Keratinocyte (primary cell): ENCODE results near the gene LGALS4. TPM values are rescaled to one million over a fixed set of nuclear protein-coding genes. Genes with fewer than 3 reads are reported as not detected.
"Not testable (repeated sequence)": the region's sequence is repeated elsewhere in the genome, so short reads cannot be mapped to it uniquely, and the experiment has no call there.

Experiments used
- DNase-seq: peaks from one replicate; pipeline ENCODE4 v3.0.0-alpha.2; 2011; ENCODE audit warnings: low read depth, missing footprints, low spot score
- FAIRE-seq: peaks from 2 replicates; lab custom pipeline; 2011; peaks lifted over from hg19 to GRCh38; lab: Jason Lieb, UNC
- H2AFZ ChIP-seq: 2 replicates; pipeline ENCODE4 v1.6.0; 2012; ENCODE audit warnings: low read length, control low read depth, inconsistent platforms; ENCODE audit not compliant: control insufficient read depth
- H3K27ac ChIP-seq: 2 replicates; pipeline ENCODE4 v1.5.1; 2011; ENCODE audit warnings: low read length; ENCODE audit not compliant: control insufficient read depth, insufficient read depth
- H3K27me3 ChIP-seq: 3 replicates; pipeline ENCODE4 v1.6.0; 2011; ENCODE audit warnings: low read length; ENCODE audit not compliant: control insufficient read depth, insufficient read depth; ENCODE audit errors: extremely low read depth
- H3K36me3 ChIP-seq, 2 experiments: 2 replicates in 1 of 2; 3 replicates in 1 of 2; pipeline ENCODE4 v1.5.1; 2011; ENCODE audit warnings: low read length in 2 of 2, mild to moderate bottlenecking in 1 of 2; ENCODE audit not compliant: control insufficient read depth in 2 of 2, insufficient read depth in 2 of 2; ENCODE audit errors: extremely low read depth in 1 of 2
- H3K4me1 ChIP-seq: 3 replicates; pipeline ENCODE4 v1.5.1; 2011; ENCODE audit warnings: low read length; ENCODE audit not compliant: control insufficient read depth, insufficient read depth; ENCODE audit errors: extremely low read depth
- H3K4me2 ChIP-seq: 3 replicates; pipeline ENCODE4 v1.6.0; 2011; ENCODE audit warnings: low read depth, low read length; ENCODE audit not compliant: control insufficient read depth, insufficient read depth; ENCODE audit errors: extremely low read depth
- H3K4me3 ChIP-seq, 3 experiments: fragments of 200-600 bp in 1 of 3; sonication (generic) in 1 of 3; 2 replicates in 2 of 3; 3 replicates in 1 of 3; pipeline ENCODE4 v1.5.1; 2011 to 2016; ENCODE audit warnings: low read length in 3 of 3, mild to moderate bottlenecking in 3 of 3, control low read depth in 2 of 3, inconsistent platforms in 1 of 3, low read depth in 1 of 3, mixed read lengths in 1 of 3, mixed run types in 1 of 3, moderate library complexity in 1 of 3; ENCODE audit not compliant: control insufficient read depth in 2 of 3, insufficient read depth in 2 of 3; ENCODE audit errors: extremely low read depth in 1 of 3
- H3K79me2 ChIP-seq: 2 replicates; pipeline ENCODE4 v1.6.0; 2012; ENCODE audit warnings: low read length; ENCODE audit not compliant: control insufficient read depth, insufficient read depth
- H3K9ac ChIP-seq: 3 replicates; pipeline ENCODE4 v1.6.0; 2011; ENCODE audit warnings: low read length; ENCODE audit not compliant: control insufficient read depth, insufficient read depth; ENCODE audit errors: extremely low read depth
- H3K9me1 ChIP-seq: 3 replicates; pipeline ENCODE4 v1.6.0; 2011; ENCODE audit warnings: low read length; ENCODE audit not compliant: control insufficient read depth, insufficient read depth; ENCODE audit errors: extremely low read depth
- H3K9me3 ChIP-seq: 2 replicates; pipeline ENCODE4 v1.5.1; 2012; ENCODE audit warnings: low read depth, low read length; ENCODE audit not compliant: control insufficient read depth
- H4K20me1 ChIP-seq: 3 replicates; pipeline ENCODE4 v1.6.0; 2011; ENCODE audit warnings: low read length; ENCODE audit not compliant: control insufficient read depth, insufficient read depth; ENCODE audit errors: extremely low read depth
- EZH2 ChIP-seq: IDR thresholded peaks from one replicate; pipeline ENCODE4 v1.6.1; 2012; ENCODE audit warnings: inconsistent platforms, mild to moderate bottlenecking, low read length, moderate library complexity
- dilution Hi-C: fragments of 300-500 bp; cut with MboI; formaldehyde crosslinking; loops from one replicate; pipeline ENCODE4 v1.7.0; 2020; ENCODE audit warnings: low sequenced_read_pairs; ENCODE audit not compliant: extremely low pct_ligation_motif_present
- polyA plus RNA-seq, 5 experiments: library from polyadenylated mRNA; depleted of rRNA in 3 of 5; stranded (reverse) in 3 of 5; stranded (forward) in 1 of 5; unstranded in 1 of 5; fragments of >200 nt; gene quantifications; 1 replicate in 1 of 5; 2 replicates in 3 of 5; 3 replicates in 1 of 5; pipeline versions ENCODE4 v1.2.1 to v1.2.3, GENCODE V29; 2011 to 2012; ENCODE audit warnings: missing spikeins in 2 of 5, low read depth in 1 of 5, low replicate concordance in 1 of 5
- small RNA-seq, 3 experiments: library from RNA; depleted of rRNA; stranded (forward); fragments of <200 nt; gene quantifications; one replicate each; pipeline ENCODE3, GENCODE V24; 2012; ENCODE audit warnings: low read depth in 3 of 3, low replicate concordance in 1 of 3; ENCODE audit not compliant: insufficient read length in 3 of 3
- TF ChIP-seq, protein P1 (sequence below), 3 experiments: IDR thresholded peaks in 1 of 3; conservative IDR thresholded peaks in 1 of 3; optimal IDR thresholded peaks in 1 of 3; 2 replicates in 2 of 3; 3 replicates in 1 of 3; pipeline versions ENCODE3 to v1.5.1; 2011; ENCODE audit warnings: low read length in 3 of 3, mild to moderate bottlenecking in 3 of 3, moderate library complexity in 2 of 3, control low read depth in 1 of 3, inconsistent platforms in 1 of 3; ENCODE audit not compliant: insufficient read depth in 2 of 3; ENCODE audit errors: extremely low read depth in 1 of 3

Gene LGALS4
- polyA plus RNA-seq, 1 donor (not counting 4 experiments of a cell fraction or from before 2014, with no cell fraction given), result 0.13 TPM

- Histone ChIP-seq H2AFZ (no peak overlapping the region), H3K4me1 (no peaks in the 10 kb centered on the region), H3K9me3 (no peaks in the 10 kb centered on the region), H3K9me1 (no peaks in the 10 kb centered on the region), H3K9ac (no peak overlapping the region), H3K79me2 (no peaks in the 10 kb centered on the region), H3K36me3 (no peaks in the 10 kb centered on the region), H3K4me3 (no peak overlapping the region), H4K20me1 (no peaks in the 10 kb centered on the region), H3K27ac (no peak overlapping the region), H3K27me3 (no peaks in the 10 kb centered on the region), H3K4me2 (no peak overlapping the region)
- FAIRE-seq (no peak), DNase-seq (no peak)
- dilution Hi-C loops, result no loop called here
- no peak for TF ChIP-seq EZH2
- TF ChIP-seq, protein P1, sequence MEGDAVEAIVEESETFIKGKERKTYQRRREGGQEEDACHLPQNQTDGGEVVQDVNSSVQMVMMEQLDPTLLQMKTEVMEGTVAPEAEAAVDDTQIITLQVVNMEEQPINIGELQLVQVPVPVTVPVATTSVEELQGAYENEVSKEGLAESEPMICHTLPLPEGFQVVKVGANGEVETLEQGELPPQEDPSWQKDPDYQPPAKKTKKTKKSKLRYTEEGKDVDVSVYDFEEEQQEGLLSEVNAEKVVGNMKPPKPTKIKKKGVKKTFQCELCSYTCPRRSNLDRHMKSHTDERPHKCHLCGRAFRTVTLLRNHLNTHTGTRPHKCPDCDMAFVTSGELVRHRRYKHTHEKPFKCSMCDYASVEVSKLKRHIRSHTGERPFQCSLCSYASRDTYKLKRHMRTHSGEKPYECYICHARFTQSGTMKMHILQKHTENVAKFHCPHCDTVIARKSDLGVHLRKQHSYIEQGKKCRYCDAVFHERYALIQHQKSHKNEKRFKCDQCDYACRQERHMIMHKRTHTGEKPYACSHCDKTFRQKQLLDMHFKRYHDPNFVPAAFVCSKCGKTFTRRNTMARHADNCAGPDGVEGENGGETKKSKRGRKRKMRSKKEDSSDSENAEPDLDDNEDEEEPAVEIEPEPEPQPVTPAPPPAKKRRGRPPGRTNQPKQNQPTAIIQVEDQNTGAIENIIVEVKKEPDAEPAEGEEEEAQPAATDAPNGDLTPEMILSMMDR (optimal IDR thresholded peaks at IDR 0.05 in 1 of 3, IDR thresholded peaks at IDR 0.05 in 1 of 3, conservative IDR thresholded peaks at IDR 0.05 in 1 of 3; ENCODE audit: extremely low read depth in 1 of 3, insufficient read depth in 2 of 3, low read length in 3 of 3), result no peak
Observed at GRCh38 chr19:38759590-38760003, 53.1 kb downstream of the LGALS4 start.

- not testable (repeated sequence) for FAIRE-seq
Observed at GRCh38 chr19:38754196-38754595, 58.5 kb downstream of the LGALS4 start.

DNA sequence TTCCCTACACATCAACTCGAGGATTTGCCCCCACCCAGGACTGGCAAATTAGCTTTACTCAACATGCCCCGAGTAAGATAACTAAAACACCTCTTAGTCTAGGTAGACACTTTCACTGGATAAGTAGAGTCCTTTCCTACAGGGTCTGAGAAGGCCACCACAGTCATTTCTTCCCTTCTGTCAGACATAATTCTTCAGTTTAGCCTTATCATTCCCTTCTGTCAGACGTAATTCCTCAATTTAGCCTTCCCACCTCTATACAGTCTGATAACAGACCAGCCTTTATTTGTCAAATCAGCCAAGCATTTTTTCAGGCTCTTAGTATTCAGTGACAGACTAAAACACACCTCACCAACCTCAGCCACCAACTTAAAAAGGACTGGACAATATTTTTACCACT is 59.0 kb downstream of the LGALS4 start:
- H2AFZ ChIP-seq, H3K27me3 ChIP-seq, H3K4me3 ChIP-seq, dilution Hi-C loops, FAIRE-seq, H3K4me1 ChIP-seq, DNase-seq, H3K79me2 ChIP-seq, H3K9me3 ChIP-seq, H3K9me1 ChIP-seq, H3K36me3 ChIP-seq, H3K27ac ChIP-seq, H3K9ac ChIP-seq, H3K4me2 ChIP-seq, H4K20me1 ChIP-seq: not testable (repeated sequence)

More at GRCh38 chr19:38754196-38754595, 58.5 kb downstream of the LGALS4 start:
- H3K27me3 ChIP-seq, H4K20me1 ChIP-seq, H2AFZ ChIP-seq, H3K9me1 ChIP-seq, H3K4me2 ChIP-seq, dilution Hi-C loops, H3K4me3 ChIP-seq, H3K4me1 ChIP-seq, H3K9me3 ChIP-seq, H3K79me2 ChIP-seq, H3K27ac ChIP-seq, H3K36me3 ChIP-seq, H3K9ac ChIP-seq, DNase-seq: not testable (repeated sequence)

Small RNA genes lying within 50 kb of the gene (small RNA-seq; reads per million reads assigned to genes)
- 0 reads per million in 3 experiments for gene RNU6-140P

Other genes with a start within 250 kb of the LGALS4 start
- 0.22 to 0.25 TPM in 2 of 3 replicates, not detected in the other for gene MAP4K1, start 195.0 kb downstream of the LGALS4 start, polyA plus RNA-seq
- gene EIF3K, start 193.8 kb downstream of the LGALS4 start, polyA plus RNA-seq, result 240 to 304 TPM (median 260 TPM) in 3 replicates
- 463 to 720 TPM (median 526 TPM) in 3 replicates for gene ACTN4, start 165.3 kb downstream of the LGALS4 start, polyA plus RNA-seq
- gene CAPN12, start 68.5 kb downstream of the LGALS4 start, polyA plus RNA-seq, result 5.6 to 20.4 TPM (median 6.0 TPM) in 3 replicates
- gene LGALS7, start 39.4 kb downstream of the LGALS4 start, polyA plus RNA-seq, result 9.1 to 19.7 TPM (median 19.6 TPM) in 3 replicates
- gene LGALS7B, start 23.7 kb downstream of the LGALS4 start, polyA plus RNA-seq, result 1,330 to 7,133 TPM (median 1,668 TPM) in 3 replicates
- gene ECH1, start 18.8 kb upstream of the LGALS4 start, polyA plus RNA-seq, result 64.9 to 85.5 TPM (median 72.1 TPM) in 3 replicates
- 144 to 343 TPM (median 308 TPM) in 3 replicates for gene HNRNPL, start 37.0 kb upstream of the LGALS4 start, polyA plus RNA-seq
- gene RINL, start 65.3 kb upstream of the LGALS4 start, polyA plus RNA-seq, result 3.2 to 6.3 TPM (median 4.3 TPM) in 3 replicates
- gene SIRT2, start 86.7 kb upstream of the LGALS4 start, polyA plus RNA-seq, result 46.6 to 57.4 TPM (median 47.6 TPM) in 3 replicates
- 12.3 to 14.4 TPM (median 13.7 TPM) in 3 replicates for gene NFKBIB, start 87.0 kb upstream of the LGALS4 start, polyA plus RNA-seq
- gene CCER2, start 99.2 kb upstream of the LGALS4 start, polyA plus RNA-seq, result 0.14 to 0.24 TPM (median 0.17 TPM) in 3 replicates
- 13.9 to 19.2 TPM (median 16.4 TPM) in 3 replicates for gene SARS2, start 117.8 kb upstream of the LGALS4 start, polyA plus RNA-seq
- gene MRPS12, start 118.0 kb upstream of the LGALS4 start, polyA plus RNA-seq, result 37.7 to 65.9 TPM (median 43.4 TPM) in 3 replicates
- gene FBXO17, start 162.8 kb upstream of the LGALS4 start, polyA plus RNA-seq, result 5.4 to 7.7 TPM (median 6.5 TPM) in 3 replicates
- gene FBXO27, start 219.6 kb upstream of the LGALS4 start, polyA plus RNA-seq, result 4.4 to 6.9 TPM (median 4.4 TPM) in 3 replicates